ENCODE results near the gene GOLGA6A. TPM values are rescaled to one million over a fixed set of nuclear protein-coding genes. Genes with fewer than 3 reads are reported as not detected.

Gene GOLGA6A
- total and polyA plus RNA-seq, 2 of the 8 experiments (the other 6 are each of a cell fraction or from before 2014, with no cell fraction given), result 0.80 to 1.0 TPM

- TF ChIP-seq CHD7 (IDR thresholded peaks at IDR 0.05; ENCODE audit: insufficient replicate concordance, low read length), result no peak
- TF ChIP-seq POLR2AphosphoS5 (IDR thresholded peaks at IDR 0.05; ENCODE audit: low read depth, low read length), result no peak
- no peak for TF ChIP-seq GTF2F1 (IDR thresholded peaks at IDR 0.05; ENCODE audit: borderline replicate concordance, low read depth, low read length)
- TF ChIP-seq RBBP5 (IDR thresholded peaks at IDR 0.05; ENCODE audit: borderline replicate concordance, low read depth, low read length), result no peak
- TF ChIP-seq BRCA1 (IDR thresholded peaks at IDR 0.05; ENCODE audit: low read depth, low read length), result no peak
- TF ChIP-seq SIRT6 (IDR thresholded peaks at IDR 0.05; ENCODE audit: low read length), result no peak
- no peak for TF ChIP-seq HDAC6 (IDR thresholded peaks at IDR 0.05; ENCODE audit: low read depth, low read length)
- TF ChIP-seq RAD21 (IDR thresholded peaks at IDR 0.05 in 1 of 2, conservative IDR thresholded peaks at IDR 0.05 in 1 of 2; ENCODE audit: low read depth in 2 of 2, low read length in 2 of 2), result no peak
- TF ChIP-seq YY1 (IDR thresholded peaks at IDR 0.05; ENCODE audit: low read depth, low read length), result no peak
- no peak for TF ChIP-seq BCL11A (IDR thresholded peaks at IDR 0.05; ENCODE audit: low read depth in 2 of 2, low read length in 2 of 2)
- no peak for TF ChIP-seq RXRA (IDR thresholded peaks at IDR 0.05; ENCODE audit: insufficient read depth, low read depth, low read length)
Observed at GRCh38 chr15:74024687-74025086, 57.7 kb downstream of the GOLGA6A start (continued).

Measured in H1 (cell line).